ENCODE measurements around the gene LRRC55.

Gene LRRC55

DNA sequence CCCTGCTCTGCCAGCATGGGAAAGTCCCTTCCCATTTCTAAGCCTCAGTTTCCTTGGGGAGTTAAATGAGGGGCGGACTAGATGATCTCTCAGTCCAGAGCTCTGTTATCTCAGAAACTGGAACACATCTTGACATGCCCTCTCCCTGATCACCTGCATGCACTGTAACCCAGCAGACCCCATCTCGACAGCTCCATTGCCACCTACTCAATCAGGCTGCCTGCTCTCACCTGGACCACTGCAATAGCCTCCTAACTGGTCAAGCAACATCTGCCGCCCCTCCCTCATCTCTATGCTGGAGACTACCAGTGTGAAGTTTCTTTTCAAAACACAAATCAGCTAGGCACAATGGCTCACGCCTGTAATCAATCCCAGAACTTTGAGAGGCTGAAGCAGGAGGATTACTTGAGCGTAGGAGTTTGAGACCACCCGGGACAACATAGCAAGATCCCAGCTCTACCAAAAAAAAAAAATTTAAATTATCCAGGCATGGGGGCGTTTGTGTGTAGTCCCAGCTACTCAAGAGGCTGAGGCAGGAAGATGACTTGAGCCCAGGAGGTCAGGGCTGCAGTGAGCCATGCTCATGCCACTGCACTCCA lies 22.2 kb downstream of the LRRC55 start:
- no peak for DNase-seq

DNA sequence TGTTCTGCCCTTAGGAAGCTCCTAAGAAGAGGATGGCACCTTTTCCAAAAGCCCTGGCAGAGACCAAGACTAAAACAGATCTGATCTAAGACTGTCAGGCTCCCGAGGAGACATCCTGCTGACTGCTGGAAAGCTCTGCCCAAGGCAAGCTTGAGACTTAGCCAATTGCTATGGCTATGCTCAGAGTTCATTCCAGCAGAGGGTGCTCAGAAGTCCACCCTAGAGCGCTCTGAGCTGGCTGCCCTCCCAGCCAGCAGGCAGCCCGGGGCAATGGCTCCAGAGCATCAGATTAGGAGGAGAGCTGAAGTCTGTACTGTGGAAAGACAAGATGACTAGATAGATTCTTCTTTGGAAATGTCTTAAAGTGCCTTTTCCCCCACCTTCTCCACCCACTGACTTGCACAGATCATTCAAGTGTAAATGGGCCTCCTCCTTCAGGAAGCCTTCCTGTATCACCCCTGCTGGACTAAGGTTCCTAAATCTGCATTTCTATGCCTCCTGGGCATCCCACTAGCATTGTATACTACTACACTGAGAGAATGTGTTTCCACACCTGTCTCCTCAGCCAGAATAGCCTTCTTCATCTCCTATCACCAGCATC lies 23.4 kb downstream of the LRRC55 start:
- no peak for DNase-seq

DNA sequence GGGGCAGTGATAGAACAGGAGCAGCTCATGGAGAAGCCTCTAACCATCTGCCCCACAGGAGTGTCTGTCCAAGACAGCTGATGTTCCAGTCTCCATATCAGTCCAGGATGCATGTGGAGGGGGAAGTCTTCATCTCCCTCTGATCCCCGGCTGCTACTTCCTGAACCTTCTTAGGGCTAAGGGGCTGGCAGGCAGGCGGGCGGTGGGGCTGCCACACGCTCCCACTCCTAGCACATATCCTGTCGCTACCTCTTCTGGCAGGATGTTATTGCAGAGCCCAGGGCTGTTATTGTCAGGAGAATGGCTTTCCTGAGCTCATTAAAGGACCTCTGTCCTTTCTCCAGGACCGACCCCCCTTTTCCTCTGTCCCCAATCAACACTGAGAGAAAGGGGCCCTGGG lies 25.4 kb downstream of the LRRC55 start:
- no peak for DNase-seq

DNA sequence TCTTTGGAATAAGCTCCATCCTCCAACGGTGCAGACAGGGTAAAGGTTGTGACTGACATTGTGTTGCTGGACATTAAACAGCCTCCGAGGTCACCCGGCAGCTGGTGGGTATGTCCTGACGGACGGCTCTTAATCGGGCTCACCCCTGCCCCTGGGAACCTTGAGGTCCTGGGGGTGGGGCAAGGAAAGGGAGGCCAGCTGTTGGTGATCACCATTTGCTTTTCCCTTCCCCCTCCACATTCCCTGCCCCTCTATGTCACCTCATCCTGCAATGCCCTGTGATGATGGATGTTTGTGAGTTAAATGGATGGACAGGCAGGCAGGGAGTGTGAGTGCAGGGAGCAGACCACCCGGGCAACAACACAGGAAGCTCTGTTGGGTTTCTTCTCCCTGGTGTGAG lies 29.0 kb downstream of the LRRC55 start:
- no peak for DNase-seq

DNA sequence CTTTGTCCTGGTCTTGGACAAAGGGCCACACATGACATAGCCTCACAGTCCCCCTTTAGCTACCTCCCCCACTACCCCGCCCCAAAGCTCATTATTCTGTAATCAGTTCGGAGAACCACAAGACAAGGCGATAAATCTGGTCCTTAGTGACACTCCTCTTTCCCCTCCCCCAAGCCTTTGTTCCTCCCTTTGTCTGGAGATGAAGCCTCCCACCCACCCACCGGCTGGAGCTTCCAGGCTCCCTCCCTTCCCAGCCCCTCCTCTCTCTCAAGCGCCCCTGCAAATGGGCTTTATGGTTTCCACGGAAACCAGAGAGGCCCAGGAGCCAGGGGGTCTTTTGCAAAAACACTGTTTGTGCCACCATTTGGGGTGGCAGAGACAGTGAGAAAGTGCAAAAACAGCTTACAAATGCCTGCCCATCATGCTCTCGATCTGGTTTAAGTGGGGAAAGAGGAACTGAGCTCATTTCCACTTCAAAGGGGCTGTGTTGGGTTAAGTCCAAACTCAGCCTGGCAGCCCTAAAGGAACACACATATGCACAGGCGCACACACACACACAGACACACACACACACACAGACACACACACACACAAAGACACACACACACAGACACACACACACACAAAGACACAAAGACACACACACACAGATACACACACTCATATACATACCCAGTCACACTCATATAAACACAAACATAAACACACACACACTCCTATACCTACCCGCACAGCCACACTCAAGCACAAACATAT lies 31.8 kb downstream of the LRRC55 start:
- DNase-seq: no peak

DNA sequence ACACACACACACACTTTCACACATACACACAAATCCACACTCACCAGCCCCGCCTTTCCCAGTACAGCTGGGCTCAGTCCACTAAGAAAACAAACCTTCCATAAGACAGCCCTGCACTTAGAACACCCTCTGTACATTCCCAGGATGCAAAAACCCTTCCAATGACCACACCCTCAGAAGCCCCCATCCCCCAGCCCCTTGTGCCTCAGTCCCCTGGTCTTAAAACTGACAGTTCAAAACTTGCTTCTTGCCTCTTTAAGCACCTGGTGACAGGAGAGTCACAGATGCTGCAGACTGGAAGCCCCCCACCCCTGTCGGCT lies 32.3 kb downstream of the LRRC55 start:
- DNase-seq: no peak

DNA sequence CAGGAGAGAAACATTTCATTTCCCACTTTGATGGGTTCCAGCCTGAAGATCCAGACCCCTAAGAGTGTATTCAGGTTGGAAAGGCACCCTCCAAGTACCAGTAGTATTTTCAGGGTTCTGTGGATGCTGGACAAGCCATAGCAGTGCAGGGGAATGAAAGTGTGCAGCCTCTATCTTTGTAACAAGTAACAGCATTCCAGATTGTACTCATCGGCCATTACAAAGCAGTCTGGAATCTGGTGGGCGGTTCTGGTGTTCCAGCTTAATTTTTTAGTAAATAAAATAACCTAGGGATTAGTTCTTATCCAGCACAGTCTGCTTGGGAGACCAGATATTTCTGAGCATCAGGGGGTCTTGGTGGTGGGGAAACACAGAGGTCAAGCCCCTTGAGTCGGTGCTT lies 32.7 kb downstream of the LRRC55 start:
- DNase-seq: no peak

DNA sequence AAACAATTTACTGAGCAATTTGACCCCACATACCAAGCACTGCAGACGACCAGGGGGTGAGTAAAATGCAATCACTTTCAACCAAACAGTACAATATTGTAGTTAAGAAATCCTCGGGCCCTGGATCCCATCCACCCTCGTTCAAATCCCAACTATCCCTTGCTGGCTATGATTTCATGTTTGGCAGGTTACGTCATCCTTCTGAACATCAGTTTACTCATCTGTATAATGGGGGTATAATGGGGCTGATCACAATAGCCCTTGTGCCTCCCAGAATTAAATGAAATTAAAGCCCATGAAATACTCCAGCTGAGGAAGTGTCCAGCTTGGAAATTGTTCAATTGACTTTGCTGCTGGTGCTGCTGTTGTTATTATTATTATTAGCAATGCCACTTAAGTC lies 34.7 kb downstream of the LRRC55 start:
- DNase-seq: no peak

DNA sequence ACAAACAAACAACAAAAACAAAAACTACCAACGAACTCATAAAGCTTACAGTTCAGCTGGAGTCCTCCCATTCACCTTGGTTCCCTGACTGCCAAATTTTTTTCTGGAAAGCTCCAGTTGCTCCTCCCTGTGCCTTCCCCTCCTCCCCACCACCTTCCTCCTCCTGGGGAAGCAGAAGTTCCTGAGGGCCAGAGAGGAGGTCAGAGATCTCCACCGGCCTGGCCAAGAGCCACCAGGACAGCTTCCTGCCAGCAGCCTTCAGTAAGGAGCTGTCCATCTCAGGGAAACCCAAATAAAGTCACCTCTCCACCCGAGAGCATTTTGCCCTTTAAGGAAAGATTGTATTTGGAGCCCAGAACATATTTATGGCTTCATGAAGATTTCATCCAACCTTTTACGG lies 35.3 kb downstream of the LRRC55 start:
- DNase-seq: no peak

DNA sequence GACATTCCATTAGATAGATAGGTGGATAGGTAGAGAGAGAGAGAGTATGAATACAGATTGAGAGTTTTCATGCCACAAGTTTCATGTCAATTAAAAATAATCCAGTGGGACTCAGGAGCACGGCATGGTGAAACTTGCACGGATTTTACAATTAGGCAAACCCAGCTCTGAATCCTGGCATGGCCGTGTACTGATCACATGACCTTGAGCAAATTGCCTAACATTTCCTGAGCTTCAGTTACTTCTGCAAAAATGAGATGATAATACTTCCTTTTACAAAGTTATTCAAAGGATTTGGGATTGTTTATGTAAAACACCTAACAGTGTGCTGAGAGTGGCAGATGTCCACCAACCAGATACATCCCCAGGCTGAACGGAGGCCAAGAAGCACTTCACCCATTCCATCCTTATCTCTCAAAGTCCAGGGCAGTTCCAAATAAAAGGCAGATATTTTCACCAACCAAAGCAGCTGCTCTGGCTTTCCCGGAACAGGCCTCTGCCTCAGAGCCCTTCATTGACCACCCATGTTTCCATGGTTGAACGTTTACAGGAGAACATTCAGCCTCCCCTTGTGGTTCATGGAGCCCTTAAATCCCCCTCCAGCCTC lies 37.4 kb downstream of the LRRC55 start:
- DNase-seq: no peak

DNA sequence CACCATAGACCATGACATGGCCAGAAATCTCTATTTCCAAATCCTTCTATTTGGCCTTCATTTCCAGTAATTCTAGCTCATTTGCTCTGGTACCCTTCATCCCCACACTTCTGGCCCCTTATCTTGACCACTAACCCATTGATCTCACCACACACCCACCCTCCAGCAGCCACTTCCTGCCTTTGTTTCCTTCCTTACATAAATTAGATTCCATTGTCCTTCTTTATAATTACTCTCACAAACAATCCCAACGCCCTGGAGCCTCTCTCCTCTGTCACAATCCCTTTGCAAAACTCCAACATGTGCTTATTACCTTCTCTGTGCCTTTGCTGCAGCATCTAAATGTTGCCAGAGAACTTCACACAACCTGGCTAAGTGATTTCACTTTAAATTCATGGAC lies 40.5 kb downstream of the LRRC55 start:
- DNase-seq: no peak

DNA sequence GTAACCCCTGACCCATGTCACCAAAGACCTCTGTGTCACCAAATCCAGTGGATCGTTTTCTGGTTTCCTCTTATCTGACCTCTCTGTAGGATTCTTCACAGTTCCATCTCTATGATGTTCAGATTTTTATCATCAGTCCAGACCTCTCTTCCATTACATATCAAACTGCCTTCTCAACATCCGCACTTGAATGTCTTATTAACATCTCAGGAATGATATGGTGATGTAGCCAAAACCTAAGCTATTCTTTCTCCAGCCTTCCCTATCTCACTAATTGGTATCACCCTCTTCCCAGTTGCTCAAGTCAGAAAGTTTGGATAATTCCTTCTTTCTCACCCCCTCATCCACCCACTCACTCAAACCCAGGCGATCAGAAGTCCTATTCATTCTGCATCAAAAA lies 41.8 kb downstream of the LRRC55 start:
- DNase-seq: no peak

DNA sequence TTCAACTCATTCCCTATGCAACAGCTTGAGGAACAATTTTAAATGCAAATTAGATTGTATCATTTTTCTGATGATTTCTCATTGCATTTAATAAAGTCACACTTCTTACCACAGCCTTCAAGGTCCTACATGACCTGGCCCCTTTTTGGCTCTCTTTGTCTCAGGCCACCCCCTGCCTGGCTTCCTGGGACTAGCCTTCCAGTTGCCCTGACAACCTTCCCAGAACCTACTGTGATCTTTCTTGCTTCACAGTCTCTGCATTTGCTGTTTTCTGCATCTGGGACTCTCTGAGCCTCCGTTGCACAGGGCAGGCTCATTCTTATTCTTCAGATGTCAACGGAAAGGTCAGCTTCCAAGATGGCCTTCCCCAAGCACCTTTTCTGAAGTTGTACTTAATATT lies 42.4 kb downstream of the LRRC55 start:
- no peak for DNase-seq

DNA sequence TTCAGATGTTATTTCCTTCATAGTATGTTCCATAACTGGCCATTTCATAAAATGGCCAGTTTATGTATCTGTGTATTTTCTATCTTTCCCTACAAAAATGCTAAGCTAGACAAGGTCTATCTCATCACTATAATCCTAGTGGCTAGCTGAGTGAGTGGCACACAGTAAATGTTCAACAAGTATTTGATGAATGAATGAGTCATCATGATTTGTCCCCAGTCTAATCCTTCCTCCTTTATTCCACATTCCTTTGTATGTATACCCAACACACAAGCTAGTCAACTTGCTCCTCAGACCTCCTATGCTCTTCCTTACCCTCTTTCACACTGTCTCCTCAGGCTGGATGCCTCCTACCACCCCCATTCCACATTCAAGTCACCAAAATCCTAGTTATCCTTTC lies 42.8 kb downstream of the LRRC55 start:
- no peak for DNase-seq

DNA sequence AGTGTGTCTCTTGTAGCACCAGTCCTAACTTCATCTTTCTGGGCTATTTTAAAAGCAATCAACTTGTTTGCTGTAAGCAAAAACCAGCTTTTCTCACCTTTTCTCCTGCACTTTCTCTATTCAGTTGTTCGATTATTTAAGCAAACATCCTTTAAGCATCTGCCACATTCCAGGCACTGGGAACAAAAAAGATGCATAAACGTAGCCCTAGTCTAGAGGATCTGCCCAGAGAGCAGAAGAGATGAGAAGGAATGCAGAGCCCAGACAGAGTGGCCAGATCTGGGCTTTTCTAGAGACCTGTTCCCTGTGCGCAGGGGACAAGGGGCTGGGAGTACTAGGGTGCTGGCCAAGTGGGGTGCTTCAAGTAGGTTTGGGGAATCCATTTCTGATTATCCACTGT lies 46.8 kb downstream of the LRRC55 start:
- DNase-seq: no peak

DNA sequence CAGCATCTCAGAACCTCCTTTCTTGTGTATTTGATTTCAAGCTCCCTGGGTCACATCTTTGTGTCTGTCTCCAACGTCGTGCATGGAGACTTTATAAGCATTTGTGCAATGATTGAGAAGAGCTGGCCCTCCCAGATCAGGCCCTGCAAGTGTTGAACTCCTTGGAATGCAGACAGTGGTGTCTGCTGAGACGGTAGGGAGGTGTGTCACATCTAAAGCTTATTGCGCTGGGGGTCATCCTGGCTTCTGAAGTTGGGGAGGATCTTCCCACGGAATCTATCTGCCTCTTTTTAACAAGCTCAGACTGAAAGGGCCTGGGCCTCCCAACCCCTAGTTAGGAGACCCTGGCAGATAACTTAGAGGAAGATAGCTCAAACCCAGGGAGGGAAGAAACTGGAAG lies 48.6 kb downstream of the LRRC55 start:
- DNase-seq: no peak

DNA sequence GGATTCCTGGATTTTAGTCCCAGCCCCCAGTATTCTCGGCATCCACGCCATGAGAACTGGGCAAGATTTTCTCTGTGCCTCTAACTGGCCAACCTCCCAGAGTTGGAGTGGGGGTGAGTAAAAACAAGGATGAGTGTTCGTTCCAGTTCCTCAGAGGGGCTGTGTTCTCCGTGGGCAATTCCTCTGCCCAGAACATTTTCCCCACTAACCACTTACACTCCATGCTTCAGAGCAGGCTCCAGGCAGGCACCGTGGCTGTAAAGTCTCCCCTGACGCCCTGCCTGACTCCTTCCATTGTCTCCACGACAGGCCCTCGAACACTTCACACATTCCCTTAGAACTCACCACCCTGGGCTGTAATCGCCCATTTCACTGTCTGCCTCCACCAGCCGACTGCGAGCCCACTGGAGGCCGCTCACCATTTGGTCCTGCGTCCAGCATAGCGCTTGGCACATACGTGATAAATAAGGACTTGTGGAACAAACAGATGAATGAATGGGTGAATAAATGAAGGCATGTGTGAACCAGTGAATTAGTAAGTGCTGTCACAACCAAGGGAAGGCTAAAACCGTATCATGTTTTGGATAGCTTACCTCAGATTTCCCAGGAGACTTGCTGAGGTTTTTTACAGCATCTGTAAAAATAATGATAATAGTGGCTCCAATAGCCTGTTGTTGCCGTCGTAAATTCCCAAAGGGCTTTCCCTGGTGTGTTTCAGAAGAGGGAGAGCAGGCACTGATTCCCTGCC lies 49.2 kb downstream of the LRRC55 start:
- DNase-seq: no peak

DNA sequence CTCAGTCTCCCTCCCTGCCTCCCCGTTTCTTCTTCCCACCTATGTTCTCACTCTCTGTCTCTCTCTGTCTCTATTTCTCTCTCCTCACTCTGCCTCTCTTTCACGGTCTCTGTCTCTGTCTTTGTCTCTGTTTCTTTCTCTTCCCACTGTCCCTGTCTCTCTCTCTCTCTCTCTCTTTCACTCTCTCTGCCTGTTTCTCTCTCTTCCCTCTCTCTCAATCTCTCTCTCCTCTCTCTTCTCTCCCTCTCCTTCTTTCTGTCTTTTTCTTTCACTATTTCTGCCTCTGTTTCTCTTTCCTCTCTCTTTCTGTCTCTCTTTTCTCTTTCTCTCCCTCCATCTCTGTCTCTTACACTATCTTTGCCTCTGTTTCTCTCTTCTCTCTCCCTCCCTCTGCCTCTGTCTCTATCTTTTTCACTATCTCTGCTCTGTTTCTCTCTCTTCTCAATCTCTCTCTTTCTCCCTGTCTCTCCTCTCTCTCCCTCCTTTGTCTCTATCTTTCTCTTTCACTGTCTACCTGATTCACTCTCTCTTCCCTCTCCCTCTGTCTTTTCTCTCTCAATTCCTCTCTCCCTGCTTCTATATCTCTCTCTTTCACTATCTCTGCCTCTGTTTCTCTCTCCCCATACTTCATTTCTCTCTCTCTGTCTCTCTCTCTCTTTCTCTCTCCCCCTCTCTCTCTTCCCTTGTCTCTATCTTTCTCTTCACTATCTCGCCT lies 49.9 kb downstream of the LRRC55 start:
- no peak for DNase-seq

DNA sequence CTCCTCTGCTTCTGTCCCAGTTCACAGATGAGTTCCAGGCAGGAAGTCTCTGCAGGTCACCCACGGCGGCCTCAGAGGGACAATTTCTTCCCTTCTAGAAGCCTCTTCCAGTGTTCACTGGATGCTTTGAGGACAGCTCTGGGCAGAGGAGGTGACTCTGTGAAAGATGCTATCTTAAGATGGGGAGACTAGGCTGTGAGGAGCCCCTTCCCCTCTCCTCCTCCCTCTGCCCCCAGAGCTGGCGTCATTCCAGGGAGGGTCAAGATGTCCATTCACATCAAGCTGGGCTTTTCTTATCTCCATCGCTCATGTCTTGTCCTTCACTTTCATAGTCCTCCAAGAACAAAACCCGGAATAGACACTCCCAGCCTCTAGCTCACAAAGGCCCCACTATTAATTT lies 51.9 kb downstream of the LRRC55 start:
- DNase-seq: no peak

DNA sequence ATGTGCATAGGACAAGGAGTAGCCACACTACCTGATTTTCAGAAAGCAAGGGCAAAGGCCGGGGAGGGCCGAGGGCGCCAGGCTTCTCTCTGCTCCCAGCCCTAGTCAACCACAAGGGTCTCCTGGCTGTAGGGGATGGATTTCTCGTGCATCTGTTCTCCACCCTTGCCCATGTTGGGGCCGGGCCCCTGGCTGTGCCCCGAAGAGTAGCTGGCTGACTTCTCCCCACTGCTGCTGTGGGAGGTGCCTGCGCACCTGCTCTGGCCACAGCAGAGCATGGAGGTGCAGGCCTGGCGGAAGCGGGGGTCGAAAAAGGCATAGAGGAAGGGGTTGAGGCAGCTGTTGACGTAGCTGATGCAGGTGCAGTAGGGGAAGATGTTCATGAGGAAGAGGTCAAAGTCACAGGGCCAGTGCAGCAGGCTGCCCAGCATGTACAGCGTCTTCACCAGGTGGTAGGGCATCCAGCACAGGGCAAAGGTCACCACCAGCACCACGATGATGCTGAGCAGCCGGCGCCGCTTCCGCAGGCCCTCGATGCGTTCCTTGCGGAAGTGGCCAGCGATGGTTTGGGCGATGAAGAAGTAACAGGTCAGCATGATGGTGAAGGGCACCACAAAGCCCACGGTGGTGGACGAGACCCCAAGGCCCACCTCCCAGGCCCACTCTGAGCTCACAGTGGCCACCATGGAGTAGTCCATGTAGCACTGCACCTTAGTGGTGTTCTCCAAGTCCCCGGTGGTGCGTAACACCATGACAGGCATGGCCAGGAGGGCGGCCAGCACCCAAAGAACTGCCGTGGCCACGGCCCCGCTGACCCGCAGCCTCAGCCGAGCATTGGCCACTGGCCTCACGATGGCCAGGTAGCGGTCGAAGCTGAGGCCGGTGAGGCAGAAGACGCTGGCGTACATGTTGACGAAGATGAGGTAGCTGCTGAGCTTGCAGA lies 54.3 kb downstream of the LRRC55 start:
- no peak for DNase-seq

DNA sequence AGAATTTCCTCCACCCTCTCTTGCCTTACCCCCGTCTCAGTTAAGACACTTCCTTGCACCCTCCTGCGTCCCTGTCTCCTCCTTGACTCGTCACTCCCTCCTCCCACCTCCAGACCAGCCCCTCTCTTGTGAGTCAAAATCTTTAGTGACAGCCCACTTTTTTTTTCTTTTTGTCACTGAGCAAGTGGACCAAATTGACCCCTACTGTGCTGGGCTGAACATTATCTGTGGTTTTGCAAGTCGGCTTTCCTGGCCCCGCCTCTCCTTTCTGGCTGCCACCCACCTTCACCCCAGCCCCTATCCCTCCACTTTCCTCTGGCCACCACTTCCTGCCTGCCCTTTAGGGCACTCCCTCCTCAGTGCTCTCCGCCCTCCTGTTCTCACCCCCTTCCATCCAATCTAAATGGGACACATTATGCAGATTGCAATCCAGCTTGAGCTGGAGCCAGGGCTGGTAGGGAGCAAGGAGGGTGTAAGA lies 55.5 kb downstream of the LRRC55 start, which contains the start of gene APLNR:
APLNR (minus strand) TSS at position 47 of the 478 bp plus-strand sequence. CDS start 246 bp downstream, outside the sequence.
- no peak for DNase-seq

Measured in NCI-H1105 treated with DMSO at 0.1 percent for 48 hours (cell line).